Endodermal cell (in vitro differentiated cells): ENCODE data around the gene TMOD1. TPM values are rescaled to one million over a fixed set of nuclear protein-coding genes. Genes with fewer than 3 reads are reported as not detected.

Experiments used
- DNase-seq: peaks from one replicate; pipeline ENCODE4 v3.0.0-alpha.2; 2017
- H3K27ac ChIP-seq: 2 replicates; pipeline ENCODE4 v1.5.1; 2013; ENCODE audit warnings: mild to moderate bottlenecking, low read depth, low read length, moderate library complexity
- H3K27me3 ChIP-seq: 2 replicates; pipeline ENCODE4 v1.6.1; 2013; ENCODE audit warnings: mild to moderate bottlenecking, low read length, moderate library complexity; ENCODE audit not compliant: insufficient read depth, control insufficient read depth, poor library complexity, severe bottlenecking
- H3K36me3 ChIP-seq: 2 replicates; pipeline ENCODE4 v1.7.0; 2013; ENCODE audit warnings: mild to moderate bottlenecking, low read length, moderate library complexity; ENCODE audit not compliant: control insufficient read depth, insufficient read depth
- H3K4me1 ChIP-seq: one replicate; pipeline ENCODE4 v1.7.0; 2013; ENCODE audit warnings: low read length; ENCODE audit not compliant: control insufficient read depth, insufficient read depth
- H3K4me3 ChIP-seq: 2 replicates; pipeline ENCODE4 v1.5.1; 2013; ENCODE audit warnings: mild to moderate bottlenecking, low read length, moderate library complexity
- H3K9ac ChIP-seq: 2 replicates; pipeline ENCODE4 v1.6.1; 2013; ENCODE audit warnings: mild to moderate bottlenecking, low read length, moderate library complexity; ENCODE audit not compliant: poor library complexity, severe bottlenecking; ENCODE audit errors: extremely low read depth
- H3K9me3 ChIP-seq: 2 replicates; pipeline ENCODE4 v1.6.1; 2013; ENCODE audit warnings: mild to moderate bottlenecking, low read length, moderate library complexity; ENCODE audit not compliant: control insufficient read depth
- H3K27ac Mint-ChIP-seq: 2 replicates; pipeline ENCODE4 v1.8.0; 2020; ENCODE audit warnings: mixed read lengths
- H3K27me3 Mint-ChIP-seq: 2 replicates; pipeline ENCODE4 v1.8.0; 2021; ENCODE audit warnings: mild to moderate bottlenecking, mixed read lengths; ENCODE audit not compliant: insufficient read depth
- H3K36me3 Mint-ChIP-seq: 2 replicates; pipeline ENCODE4 v1.8.0; 2020; ENCODE audit warnings: low read depth, mixed read lengths
- H3K4me1 Mint-ChIP-seq: 2 replicates; pipeline ENCODE4 v1.8.0; 2020; ENCODE audit warnings: mixed read lengths
- H3K4me3 Mint-ChIP-seq: 2 replicates; pipeline ENCODE4 v1.8.0; 2020; ENCODE audit warnings: mild to moderate bottlenecking, moderate library complexity, mixed read lengths
- H3K9me3 Mint-ChIP-seq: 2 replicates; pipeline ENCODE4 v1.8.0; 2020; ENCODE audit warnings: mild to moderate bottlenecking, mixed read lengths
- CTCF ChIP-seq: fragments of 200-600 bp; sonication (generic); conservative IDR thresholded peaks from 2 replicates; pipeline ENCODE4 v1.5.0; 2021; ENCODE audit warnings: antibody characterized with exemption, mild to moderate bottlenecking
- WGBS, 2 experiments: methylation state at CpG; one replicate each; pipeline versions ENCODE4 v1.1.5 to v1.1.7; 2013; ENCODE audit warnings: missing lambda C conversion rate in 2 of 2, mixed read lengths in 1 of 2; ENCODE audit not compliant: insufficient coverage in 1 of 2, insufficient read length in 1 of 2; 5-methylcytosine and 5-hydroxymethylcytosine counted together
- total RNA-seq, 2 donors: library from RNA; stranded (reverse); fragmentation: NEBNext Ultra II Directional in 1 of 2; extraction: Animal tissue kit (Norgen Biotek cat#: 25700) in 1 of 2; gene quantifications; 2 replicates in 1 of 2; 3 replicates in 1 of 2; pipeline ENCODE4 v1.2.1, GENCODE V29; 2021

The TMOD1 gene
- total RNA-seq, 2 donors from 2014 or later: 3.6 to 7.1 TPM

- Histone ChIP-seq H3K9ac (no peak overlapping the region), H3K36me3 (no peaks in the 10 kb centered on the region), H3K27ac (no peak overlapping the region), H3K4me1 (no peaks in the 10 kb centered on the region), H3K4me3 (no peak overlapping the region), H3K9me3 (no peaks in the 10 kb centered on the region), H3K27me3 (no peaks in the 10 kb centered on the region)
- TF ChIP-seq CTCF: no peak
- Mint-ChIP-seq H3K4me1 (peaks cover 14% of the 10 kb centered on the region), H3K9me3 (no peaks in the 10 kb centered on the region), H3K36me3 (no peaks in the 10 kb centered on the region), H3K27me3 (peaks cover 2% of the 10 kb centered on the region), H3K27ac (no peak overlapping the region), H3K4me3 (no peak overlapping the region)
- WGBS, 2 experiments: 88 to 93% methylated on average over 5 to 6 of the region's 6 CpGs
- no peak for DNase-seq
Measured at GRCh38 chr9:97560154-97560553, 58.7 kb downstream of the TMOD1 start.

- Mint-ChIP-seq H3K9me3 (no peaks in the 10 kb centered on the region), H3K4me1 (peaks cover 14% of the 10 kb centered on the region), H3K27ac (no peak overlapping the region), H3K27me3 (peaks cover 2% of the 10 kb centered on the region), H3K36me3 (no peaks in the 10 kb centered on the region), H3K4me3 (no peak overlapping the region)
- no peak overlapping the region for H3K9ac ChIP-seq
- no peak overlapping the region for H3K27ac ChIP-seq
- H3K36me3 ChIP-seq: no peaks in the 10 kb centered on the region
- no peaks in the 10 kb centered on the region for H3K9me3 ChIP-seq
- no peaks in the 10 kb centered on the region for H3K27me3 ChIP-seq
- TF ChIP-seq CTCF: no peak
- peak; percentile 38 for DNase-seq
- no peaks in the 10 kb centered on the region for H3K4me1 ChIP-seq
- no peak overlapping the region for H3K4me3 ChIP-seq
Measured at GRCh38 chr9:97560851-97561250, 59.4 kb downstream of the TMOD1 start.

GRCh38 chr9:97561501-97561900, 60.0 kb downstream of the TMOD1 start:
- Histone ChIP-seq H3K27ac (no peak overlapping the region), H3K36me3 (no peaks in the 10 kb centered on the region), H3K9me3 (no peaks in the 10 kb centered on the region), H3K4me3 (no peak overlapping the region), H3K9ac (no peak overlapping the region), H3K4me1 (no peaks in the 10 kb centered on the region), H3K27me3 (no peaks in the 10 kb centered on the region)
- no peak overlapping the region for H3K27ac Mint-ChIP-seq
- no peaks in the 10 kb centered on the region for H3K36me3 Mint-ChIP-seq
- 90 to 94% methylated on average over 1 to 3 of the region's 3 CpGs for WGBS, 2 experiments
- TF ChIP-seq CTCF: no peak
- no peak overlapping the region for H3K4me3 Mint-ChIP-seq
- DNase-seq: no peak
- peaks cover 2% of the 10 kb centered on the region for H3K27me3 Mint-ChIP-seq
- peaks cover 14% of the 10 kb centered on the region for H3K4me1 Mint-ChIP-seq
- H3K9me3 Mint-ChIP-seq: no peaks in the 10 kb centered on the region
